ENCODE measurements around the gene RPS3.

RPS3 gene

DNA sequence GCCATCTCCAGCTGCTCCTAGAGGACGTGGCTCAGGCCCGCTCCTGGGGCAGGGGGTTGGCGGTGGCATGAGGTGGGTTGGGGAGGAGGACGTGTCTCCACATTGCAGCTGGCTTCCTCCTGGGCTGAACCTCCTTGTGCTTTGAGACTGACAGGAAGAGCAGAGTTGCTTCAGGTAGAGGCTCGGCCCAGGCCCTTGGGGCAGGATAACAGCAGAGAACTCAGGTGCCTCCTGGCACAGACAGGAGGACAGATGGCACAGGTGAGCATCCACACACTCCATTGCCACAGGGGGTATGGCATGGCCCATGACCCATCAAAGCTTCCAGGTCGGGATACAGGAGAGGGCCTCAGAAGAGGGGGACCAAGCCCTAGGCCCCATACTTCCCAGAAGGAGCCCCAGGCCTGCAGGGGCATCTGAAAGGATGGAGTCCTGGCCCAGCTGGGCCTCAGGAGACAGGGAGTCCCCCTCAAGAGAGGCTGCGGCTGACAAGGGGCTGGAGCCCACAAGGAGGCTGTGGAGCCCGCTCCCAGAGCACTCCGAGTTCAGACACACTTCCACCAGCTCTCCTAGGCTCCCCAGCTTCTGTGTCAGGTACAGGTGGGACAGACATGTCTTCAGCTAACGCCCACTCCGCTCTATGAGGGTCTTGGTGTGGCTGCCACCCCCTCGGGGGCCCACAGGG is 35.7 kb downstream of the RPS3 start:
- no peak for DNase-seq (ENCODE audit: low read depth in 2 of 2)

DNA sequence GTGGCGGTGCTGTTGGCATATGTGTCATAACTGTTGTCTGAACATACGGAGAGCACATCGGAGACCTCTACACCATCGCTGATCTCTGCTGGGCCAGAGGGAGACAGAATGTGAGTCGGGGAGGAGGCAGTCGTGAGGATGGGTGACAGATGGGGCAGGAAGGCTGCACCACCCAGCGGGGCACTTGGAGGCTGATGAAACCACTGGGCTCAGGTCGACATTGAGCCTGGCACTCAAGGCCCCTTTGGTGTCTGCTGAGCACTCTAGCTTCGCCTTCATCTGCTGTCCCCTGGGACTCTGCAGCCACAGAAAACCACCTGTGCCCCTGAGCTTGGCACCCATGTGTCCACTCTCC is 36.2 kb downstream of the RPS3 start:
- no peak for DNase-seq (ENCODE audit: low read depth in 2 of 2)

DNA sequence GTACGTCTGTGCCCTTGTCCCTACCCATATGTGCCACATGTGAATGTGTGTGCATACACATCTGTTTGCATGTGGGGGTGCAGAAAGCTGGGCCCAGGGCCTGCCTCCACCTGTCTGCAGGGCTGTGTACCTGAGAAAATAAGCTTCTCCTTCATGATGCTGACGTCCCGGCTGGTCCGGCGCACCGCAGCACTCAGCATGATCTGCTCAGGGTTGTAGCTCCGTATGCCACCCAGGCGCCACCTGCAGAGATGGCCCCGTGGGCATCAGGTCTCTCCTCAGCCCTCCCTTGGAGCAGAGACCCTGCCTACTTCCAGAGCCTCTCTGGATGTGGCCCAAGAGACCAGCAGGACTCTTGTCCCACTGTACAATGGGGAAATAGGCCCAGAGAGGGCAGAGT is 37.5 kb downstream of the RPS3 start:
- DNase-seq (ENCODE audit: low read depth in 2 of 2): no peak

DNA sequence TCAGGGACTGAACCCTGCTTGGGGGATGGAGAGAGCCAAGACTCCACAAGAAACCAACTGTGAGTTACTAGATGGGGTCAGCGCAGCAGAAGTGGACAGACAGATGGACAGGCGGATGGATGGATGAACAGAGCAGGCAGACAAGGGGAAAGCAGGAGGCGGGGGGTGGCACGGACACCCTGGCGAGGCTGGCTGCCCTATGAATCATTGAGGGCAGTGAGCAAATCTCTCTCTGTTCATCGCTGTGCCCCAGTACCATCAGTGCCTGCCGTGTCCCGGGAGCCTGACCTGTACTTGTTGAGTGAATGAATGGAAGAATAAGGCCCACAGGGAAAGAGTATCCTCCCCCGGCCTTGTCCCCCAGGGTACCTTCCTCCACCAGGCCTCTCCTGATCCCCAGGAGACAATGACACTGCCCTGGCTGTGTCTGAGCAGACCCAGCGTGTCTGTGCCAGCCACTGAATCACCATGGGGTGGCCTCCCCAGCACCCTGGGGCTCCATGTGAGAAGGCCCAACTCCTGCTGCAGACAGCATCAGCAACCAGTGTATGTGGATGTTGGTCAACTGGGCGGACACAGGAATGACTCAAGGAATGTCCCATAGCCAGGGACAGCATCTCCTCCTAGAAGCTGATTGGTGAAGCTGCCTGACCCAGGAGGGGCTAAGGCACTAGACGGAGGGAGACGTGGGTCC is 38.8 kb downstream of the RPS3 start:
- no peak for DNase-seq (ENCODE audit: low read depth in 2 of 2)

DNA sequence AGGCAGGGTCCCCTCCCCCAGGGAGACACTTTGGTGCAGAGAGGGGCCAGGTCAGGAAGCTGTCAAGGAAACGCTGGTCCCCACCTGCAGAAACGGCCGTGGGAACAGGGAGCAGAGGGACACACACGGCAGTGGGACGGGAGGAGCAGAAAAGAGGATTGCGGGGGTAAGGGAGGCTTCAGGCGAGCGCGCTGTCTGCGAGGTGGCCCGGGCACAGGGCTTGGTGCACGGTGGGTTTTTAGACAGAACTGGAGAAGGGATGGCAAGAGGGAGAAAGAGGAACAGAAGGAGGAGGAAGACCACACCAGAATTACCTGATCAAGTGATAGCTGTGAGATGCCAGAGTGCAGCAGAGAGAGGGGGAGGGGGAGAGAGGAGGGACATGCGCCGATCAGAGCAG is 39.7 kb downstream of the RPS3 start:
- no peak for DNase-seq (ENCODE audit: low read depth in 2 of 2)

DNA sequence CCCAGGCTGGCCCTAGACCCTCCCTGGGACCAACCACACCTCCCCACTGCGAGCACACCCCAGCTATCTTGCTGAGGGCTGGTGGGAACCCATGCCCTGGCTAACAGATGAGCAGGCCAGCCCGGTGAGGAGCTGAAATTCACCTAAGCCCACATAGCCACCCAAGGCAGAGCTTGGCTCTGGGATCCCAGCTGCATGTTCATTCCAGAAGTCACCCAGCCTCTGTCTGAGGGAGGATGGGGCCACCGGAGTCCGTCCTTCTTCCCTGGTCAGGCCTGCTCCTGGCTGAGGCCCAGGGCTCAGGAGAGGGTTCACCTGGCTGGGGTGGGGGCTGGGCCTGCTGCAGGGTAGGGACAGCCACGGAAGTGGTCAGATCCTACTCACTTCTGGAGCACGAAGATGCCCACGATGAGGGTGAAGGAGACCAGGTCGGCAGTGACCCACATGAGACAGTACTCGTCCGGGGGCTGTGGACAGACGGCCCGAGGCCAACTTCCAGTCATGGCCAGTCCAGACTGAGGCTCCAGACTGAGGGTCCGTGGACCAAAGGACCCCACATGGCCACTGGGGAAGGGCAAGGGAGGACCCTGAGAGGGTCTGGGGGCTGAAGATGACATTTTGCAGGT is 40.3 kb downstream of the RPS3 start:
- no peak for DNase-seq (ENCODE audit: low read depth in 2 of 2)

DNA sequence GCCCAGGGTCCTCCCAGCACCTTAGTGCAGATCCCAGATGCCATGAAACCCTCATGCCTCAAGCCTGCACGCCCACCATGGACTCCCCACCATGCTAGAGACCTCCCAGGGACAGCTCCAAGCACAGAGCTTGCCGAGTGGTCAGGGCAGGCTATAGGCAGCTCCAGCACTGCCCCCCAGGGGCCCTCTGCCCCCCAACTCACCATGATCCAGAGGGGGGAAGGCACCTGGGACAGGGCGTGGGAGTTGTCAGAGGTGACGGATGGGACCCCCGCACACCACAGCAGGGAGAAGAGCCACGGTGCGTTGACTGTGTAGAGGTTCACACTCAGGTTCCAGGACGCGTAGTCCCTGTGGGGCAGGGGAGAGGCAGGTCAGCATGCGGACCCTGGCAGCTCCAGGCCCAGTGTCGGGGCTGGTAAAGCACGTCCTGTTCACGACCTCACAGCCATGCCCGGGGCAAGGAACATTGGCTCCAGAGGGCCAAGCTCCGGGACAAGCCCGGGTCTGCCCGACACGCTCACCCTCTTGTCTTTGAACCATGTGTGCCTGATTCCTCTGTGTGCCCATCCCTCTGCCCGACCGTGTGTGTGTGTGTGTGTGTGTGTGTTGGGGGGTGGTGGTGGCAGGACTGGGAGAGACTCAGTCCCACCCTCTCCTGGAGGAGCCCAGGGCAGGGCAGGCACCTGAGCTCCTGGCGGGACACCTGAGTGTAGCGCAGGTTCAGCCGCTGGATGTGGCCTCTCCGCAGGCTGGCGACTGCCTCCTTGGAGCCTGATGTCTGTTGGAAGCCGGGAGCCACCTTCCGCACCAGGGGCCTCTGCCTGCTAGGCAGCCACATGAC is 41.9 kb downstream of the RPS3 start:
- no peak for DNase-seq (ENCODE audit: low read depth in 2 of 2)

DNA sequence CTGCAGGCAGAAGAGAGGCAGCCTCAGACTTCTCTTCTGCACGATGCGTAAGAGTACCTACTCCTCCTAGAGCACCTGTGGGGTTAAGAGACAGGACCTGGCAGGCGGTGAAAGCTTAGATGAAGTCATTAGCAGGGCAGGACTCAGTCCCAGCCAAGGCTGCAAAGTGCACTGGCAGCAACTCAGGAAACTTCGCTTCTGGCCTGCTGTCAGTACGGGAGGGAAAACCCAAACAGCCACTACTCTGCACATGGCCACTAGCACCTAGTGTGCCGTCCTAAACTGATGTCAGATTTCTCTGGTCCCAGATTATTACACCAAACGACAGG is 42.5 kb downstream of the RPS3 start:
- no peak for DNase-seq (ENCODE audit: low read depth in 2 of 2)

DNA sequence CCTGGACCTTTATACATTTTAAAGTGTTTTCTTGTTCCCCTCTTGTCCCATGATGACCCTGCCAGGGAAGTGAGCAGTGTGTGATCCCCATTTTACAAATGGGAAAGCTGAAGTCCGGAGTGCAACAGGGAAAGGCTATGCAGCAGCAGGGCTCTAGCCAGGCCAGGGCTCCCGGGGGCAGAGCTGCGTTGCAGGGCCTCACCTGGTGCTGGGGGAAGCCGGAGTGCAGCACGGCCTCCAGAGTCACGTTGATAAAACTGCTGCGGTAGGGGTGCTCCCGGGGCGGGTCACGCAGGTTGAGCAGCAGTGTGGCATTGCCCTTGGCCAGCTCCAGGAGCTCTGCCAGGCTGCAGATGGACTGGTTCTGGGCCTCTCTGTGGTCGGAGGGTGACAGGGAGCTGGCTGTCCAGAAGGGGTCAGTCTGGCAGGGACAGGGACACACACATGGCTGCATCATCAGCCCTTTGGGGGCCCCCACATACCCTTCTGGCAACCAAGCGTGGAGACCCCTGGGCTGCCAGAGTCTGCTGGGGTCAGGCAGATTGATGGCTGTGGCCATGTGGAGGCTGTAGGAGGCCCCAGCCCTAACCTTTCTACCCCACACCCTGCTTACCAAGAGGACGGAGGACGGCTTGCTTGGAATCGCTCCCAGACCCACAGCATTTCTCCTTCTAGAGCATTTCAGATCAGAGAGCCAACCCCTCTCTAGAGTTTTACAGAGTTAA is 43.0 kb downstream of the RPS3 start:
- DNase-seq (ENCODE audit: low read depth in 2 of 2): no peak

DNA sequence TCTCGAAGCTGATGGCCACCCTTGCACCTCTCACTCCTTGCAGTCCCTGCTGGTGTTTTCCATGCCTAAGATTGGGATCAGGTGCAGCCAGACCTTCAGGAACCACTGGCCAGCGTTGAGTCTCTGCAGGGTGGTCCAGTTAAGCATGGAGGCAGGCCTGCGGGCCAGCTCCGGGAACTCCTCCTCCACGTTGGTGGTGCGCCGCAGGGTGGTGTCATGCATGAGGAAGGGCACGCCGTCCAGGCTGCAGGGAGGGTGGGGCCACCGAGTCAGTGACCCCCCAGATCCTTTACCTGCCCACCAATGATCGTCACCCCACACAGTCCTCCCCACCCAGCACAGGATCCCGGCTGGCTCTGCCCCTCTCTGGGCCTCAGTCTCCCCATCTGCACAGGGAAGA is 43.7 kb downstream of the RPS3 start:
- DNase-seq (ENCODE audit: low read depth in 2 of 2): no peak

DNA sequence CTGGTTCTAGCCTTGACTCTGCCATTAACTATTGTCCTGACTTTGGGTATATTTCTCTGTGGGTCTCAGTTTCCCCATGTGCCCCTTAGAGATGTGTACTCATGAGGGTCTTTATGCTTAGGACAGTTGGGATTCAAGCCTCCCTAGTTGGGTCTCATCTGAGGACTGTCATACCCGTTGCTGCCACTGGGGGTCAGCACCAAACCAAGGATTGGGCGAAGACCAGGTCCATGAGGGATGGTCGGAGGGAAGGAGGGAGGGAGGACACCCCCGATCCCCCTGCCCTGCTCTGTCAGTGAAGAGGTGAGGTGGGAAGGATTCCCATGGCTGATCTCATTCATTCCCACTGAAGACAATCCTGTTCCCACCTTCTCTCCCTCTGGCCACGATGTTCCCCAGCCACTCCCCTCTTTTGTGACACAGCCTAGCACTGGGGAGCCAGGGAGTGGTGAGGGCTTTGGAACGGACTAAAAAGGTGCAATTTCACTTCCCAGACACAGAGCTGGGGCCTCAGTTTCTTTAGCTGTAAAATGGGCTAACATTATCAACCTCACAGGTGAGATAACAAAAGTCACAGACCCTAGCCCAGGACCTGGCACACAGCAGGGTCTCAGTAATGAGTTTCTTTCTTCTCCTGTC is 46.1 kb downstream of the RPS3 start:
- DNase-seq (ENCODE audit: low read depth in 2 of 2): peak in 1 of 2 experiments; percentile 21

DNA sequence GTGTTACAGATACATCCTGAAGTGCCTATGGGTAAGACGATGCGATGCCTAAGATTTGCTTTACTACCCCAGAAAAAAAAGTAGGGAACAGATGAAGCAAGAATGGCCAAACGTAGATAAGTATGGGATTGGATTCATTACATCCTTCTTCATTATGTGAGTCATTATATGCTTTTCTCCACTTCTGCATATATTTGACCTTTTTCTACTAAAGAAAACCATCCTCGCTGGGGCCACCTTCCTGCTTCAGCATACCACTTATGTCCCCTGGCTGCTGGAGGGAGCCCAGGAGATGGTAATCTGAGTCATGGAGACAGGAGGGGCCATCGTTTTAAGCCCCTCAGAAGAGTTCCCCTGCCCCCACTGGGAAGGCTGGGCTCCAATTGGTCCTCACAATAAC is 48.1 kb downstream of the RPS3 start:
- DNase-seq (ENCODE audit: low read depth in 2 of 2): no peak

DNA sequence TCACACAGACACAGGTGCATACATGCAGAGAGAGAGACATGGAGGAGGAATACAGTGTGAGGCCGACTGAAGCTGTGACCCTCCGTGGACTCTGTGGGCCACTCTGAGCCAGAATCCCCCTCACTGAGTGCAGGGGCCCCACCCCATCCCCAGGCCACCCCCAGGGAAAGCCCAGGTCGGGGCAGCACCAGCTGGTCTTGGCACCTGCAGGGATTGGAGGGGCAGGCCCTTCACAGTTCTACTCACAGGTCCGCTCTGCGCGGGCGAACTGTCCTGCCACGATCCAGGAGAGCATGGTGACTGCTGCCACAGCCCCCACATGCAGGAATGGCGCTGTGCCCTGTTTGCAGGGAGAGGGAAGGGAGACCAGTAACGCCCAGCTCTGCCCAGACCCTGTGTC is 50.0 kb downstream of the RPS3 start:
- DNase-seq (ENCODE audit: low read depth in 2 of 2): no peak

DNA sequence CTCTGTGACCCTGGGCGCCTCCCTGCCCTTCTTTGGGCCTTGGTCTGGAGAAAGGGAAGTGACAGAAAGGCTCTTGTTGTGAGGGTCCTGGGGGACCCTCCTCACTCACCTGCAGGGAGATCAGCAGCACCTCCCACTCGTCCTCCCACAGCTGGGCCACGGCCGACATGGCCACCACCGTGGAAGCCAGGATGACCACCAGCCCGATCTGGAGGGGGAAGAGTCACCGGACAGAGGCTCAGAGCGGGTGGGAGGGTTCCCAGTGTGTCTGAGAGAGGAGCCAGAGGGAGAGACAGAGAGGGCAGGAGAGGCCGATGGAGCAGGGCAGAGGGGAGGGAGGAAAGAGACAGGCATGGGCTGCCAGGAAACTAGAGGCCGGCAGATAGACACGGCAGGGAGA is 50.5 kb downstream of the RPS3 start:
- DNase-seq (ENCODE audit: low read depth in 2 of 2): no peak

DNA sequence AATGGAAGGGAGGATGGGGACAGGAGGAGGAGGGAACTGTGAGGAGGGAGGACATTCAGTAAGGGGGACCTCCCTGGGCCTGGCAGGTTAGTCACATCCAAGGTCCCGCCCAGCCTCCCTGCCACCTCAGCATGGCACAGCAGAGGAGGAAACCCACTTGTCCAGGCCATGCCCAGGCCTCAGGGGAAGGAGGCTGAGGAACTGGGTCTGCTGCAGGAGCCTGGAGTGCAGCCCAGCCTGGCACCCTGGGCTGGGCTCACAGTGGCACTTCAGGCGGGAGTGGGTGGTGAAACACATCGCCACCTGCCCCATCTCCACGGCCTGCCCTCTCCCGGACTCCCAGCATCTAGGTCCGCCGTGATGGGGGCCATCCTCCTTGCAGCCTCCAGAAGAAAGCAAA is 50.9 kb downstream of the RPS3 start:
- no peak for DNase-seq (ENCODE audit: low read depth in 2 of 2)

DNA sequence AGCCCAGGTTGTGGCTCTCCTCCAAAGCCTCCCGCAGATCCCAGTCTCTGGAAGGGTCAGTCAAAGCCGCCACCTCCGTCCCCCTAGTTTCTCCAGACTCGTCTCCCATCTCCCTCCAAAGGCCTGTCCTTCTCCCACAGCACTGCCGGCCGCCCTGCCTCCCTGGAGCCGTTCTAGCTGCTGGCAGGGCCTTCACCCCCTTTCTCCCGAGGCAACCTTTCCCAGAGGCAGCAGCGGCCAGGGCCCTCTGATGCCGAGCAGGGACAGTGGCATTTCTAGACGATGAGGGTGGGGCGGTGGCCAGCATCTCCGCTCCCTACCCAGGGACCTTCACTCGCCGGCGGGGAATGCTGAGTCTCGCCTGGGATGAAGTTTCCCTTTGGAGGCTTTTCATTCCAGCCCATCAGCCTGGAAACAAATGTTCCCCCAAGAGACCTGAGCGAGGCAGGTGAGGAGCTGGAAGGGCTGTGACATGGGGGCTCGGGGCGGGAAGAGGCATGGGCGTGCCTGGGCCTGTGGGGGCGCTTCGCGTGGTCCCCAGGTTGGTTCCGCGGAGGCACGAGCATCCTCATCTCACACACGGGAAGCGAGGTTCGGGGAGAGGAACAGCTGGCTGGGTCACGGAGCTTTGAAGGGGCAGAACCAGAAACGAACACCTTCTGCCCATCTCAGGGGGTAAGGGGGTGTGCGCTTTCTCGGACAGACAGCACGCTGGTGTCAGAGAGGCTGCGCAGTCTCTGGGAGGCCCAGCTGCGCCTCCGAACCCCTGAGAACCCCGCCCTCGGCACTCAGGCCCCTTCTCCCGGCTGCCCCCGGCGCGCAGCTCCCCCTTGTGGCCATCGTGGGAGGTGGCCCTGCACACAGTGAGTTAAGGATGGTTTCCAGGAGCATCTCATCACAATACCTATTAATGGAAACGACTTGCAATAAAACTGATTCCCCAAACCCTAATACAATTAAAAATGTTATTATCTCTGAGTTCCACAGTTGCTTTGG is 51.8 kb downstream of the RPS3 start:
- no peak for DNase-seq (ENCODE audit: low read depth in 2 of 2)

DNA sequence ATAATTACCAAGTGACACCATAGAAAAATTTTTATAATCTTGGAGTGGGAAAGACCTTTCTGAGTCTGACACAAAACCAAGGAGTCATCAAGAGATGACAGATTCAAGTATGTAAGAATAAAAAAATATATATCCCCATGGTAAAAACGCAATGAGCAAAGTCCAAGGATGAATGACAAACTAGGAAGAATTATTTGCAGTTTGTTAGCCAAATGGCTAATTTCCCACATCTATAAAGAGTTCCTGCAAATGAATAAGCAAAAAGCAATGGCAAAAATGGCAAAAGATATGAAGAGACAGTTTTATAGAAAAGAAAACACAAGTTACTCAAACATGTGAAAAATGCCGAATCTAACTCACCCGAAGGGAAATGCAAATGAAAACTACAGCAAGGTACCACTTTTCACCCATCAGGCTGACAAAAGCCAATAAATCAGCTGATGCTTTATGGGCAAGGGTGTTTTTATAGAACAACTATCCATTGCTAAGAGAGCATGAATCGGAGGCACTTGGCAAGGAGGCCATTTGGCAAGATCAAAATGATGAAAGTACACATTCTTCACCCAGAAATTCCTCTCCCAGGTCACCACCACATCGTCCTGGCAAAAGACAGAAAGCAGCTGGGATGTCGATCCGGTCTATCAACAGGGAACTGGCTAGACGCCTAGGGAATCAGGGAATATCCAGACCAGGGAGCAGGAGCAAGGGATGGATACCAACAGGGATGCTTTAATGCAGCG is 54.8 kb downstream of the RPS3 start:
- peak; percentile 67 to 72 for DNase-seq (ENCODE audit: low read depth in 2 of 2)

DNA sequence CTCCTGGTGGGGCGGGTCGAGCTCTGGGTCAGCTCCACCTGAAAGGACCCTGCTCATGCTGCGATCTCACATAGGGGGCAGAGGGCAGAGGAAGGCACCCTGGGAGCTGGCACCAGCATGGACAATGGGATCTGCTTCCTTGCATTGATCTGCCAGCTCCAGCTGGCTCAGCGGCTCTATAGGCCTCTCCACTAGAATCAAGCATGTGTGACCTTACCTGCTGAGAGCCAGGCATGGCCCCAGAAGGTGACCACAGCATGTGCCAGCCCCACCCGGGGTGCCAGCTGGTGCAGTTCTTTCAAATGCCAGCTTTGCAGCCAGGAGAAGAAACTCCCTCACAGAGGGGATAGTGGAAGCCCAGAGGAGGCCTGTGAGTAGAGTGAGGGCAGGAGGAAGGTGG is 55.7 kb downstream of the RPS3 start:
- no peak for DNase-seq (ENCODE audit: low read depth in 2 of 2)
